ENCODE data around the gene VTA1.
"Not testable (repeated sequence)": the region's sequence is repeated elsewhere in the genome, so short reads cannot be mapped to it uniquely, and the experiment has no call there.

Gene VTA1

DNA sequence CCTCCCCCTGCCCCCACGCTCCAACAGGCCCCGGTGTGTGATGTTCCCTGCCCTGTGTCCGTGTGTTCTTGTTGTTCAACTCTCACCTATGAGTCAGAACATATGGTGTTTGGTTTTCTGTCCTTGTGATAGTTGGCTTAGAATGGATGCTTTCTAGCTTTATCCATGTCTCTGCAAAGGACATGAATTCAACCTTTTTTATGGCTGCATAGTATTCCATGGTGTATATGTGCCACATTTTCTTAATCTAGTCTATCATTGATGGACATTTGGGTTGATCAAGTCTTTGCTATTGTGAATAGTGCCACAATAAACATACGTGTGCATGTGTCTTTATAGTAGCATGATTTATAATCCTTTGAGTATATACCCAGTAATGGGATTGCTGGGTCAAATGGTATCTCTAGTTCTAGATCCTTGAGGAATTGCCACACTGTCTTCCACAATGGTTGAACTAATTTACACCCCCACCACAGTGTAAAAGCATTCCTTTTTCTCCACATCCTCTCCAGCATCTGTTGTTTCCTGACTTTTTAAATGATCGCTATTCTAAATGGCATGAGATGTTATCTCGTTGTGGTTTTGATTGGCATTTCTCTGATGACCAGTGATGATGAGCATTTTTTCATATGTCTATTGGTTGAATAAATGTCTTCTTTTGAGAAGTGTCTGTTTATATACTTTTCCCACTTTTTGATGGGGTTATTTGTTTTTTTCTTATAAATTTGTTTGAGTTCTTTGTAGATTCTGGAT is 82.6 kb downstream of the VTA1 start:
- DNase-seq = not testable (repeated sequence)

DNA sequence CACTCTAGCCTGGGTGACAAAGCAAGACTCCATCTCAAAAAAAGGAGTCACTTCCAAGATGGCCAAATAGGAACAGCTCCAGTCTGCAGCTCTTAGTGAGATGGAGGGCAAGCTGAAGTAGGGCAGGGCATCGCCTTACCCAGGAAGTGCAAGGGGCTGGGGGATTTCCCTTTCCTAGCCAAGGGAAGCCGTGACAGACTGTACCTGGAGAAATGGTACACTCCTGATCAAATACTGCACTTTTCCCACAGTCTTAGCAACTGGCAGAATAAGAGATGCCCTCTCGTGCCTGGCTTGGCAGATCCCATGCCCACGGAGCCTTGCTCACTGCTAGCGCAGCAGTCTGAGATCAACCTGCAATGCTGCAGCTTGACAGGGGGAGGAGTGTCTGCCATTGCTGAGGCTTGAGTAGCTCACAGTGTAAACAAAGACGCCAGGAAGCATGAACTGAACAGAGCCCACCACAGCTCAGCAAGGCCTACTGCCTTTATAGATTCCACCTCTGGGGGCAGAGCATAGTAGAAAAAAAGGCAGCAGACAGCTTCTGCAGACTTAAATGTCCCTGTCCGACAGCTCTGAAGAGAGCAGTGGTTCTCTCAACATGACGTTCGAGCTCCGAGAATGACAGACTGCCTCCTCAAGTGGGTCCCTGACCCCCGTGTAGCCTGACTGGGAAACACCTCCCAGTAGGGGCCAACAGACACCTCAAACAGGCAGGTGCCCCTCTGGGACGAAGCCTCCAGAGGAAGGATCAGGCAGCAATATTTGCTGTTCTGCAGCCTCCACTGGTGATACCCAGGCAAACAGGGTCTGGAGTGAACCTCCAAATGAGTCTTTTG is 85.4 kb downstream of the VTA1 start:
- DNase-seq = peak; percentile 5 to 9

- no peak for DNase-seq
Observed at GRCh38 chr6:142233945-142234682, 87.1 kb downstream of the VTA1 start.

DNA sequence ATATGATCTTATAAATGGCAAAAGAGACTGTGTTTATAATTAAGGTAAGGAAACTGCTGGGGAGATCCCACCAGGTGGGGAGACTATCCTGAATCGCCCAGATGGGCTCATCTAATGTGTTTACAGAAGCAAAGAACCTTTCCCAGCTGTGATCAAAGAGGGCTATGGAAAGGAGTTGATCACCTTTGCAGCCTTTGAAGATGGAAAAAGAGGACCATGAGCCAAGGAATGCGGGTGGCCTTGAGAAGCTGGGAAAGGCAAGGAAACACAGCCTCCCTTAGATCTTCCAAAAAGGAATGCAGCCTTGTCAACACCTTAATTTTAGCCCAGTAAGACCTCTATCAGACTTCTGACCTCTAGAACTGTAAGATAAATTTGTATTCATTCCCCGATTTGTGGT is 88.2 kb downstream of the VTA1 start:
- no peak for DNase-seq

DNA sequence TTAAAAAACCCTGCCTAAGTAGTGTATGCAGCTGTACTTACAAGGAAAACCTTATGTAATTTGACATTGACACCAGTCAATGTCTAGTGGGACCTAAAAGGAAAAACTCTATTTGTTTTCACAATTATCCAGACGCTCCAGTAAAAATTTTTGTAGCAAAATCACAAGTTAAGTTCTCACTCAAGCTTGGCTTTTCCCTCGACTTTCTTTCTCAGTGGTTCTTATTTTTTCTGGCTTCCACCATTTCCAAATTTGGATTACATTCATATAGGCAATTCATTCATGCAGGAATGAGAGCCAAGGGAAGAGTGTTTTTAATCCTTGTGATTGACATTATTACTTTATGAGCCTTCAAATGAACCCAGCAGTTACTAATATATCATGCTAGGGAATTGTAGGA is 88.7 kb downstream of the VTA1 start:
- DNase-seq = no peak

DNA sequence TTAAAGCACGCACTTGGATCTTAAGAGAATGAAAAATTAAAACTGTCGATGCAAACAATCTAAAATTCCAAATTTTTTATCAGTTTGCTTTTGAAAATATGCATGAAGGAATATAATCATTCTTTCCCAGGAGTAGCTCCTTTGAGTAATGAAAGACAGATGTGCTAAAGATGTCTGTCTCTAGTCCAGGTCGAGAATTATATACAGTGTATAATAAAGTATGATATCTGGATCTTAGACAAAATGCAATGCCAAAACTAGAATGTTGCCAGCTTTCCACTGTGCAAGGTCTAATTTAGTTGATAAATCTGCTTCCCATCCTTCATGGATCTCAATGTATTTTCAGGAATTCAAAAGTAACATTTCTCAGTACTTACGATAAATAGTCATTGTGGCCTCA is 89.6 kb downstream of the VTA1 start:
- DNase-seq = no peak

DNA sequence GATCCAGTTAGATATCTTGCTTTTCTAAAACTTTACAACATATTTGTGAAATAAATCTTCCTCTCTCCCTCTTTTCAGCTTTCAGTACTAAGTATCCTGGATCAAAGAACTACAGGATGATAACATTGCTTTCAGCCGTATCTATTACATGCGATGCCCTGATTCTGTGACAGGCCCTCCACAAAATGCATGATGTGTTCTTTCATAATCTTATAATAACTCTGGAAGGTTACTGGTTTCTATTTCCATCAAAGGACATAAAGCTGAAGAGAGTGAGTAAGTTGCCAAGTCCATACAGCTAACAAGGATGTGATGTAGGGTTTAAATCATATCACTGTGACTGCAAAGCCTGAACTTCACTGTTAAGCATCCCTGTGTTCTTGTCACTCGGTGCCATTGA is 91.8 kb downstream of the VTA1 start:
- no peak for DNase-seq

DNA sequence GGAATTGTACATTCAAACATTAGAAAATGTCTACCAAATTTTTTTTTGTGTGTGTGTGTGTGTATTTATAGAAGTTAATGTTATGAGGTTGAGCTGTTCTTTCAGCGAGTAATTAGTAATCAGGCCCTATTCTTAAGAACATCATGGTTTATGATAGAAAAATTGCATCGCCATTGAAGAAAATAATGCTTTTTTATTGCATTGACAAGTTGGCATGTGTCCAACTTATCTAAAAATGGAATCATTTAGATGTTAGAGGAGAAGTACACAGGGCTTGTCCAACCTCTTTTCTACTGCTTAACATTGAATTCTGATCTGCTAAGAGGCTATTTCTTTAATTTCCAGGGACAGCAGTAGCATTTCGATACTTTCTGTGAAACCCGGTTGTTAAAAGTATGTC is 93.1 kb downstream of the VTA1 start:
- DNase-seq = no peak

- no peak for DNase-seq
Observed at GRCh38 chr6:142241061-142241460, 94.0 kb downstream of the VTA1 start.

DNA sequence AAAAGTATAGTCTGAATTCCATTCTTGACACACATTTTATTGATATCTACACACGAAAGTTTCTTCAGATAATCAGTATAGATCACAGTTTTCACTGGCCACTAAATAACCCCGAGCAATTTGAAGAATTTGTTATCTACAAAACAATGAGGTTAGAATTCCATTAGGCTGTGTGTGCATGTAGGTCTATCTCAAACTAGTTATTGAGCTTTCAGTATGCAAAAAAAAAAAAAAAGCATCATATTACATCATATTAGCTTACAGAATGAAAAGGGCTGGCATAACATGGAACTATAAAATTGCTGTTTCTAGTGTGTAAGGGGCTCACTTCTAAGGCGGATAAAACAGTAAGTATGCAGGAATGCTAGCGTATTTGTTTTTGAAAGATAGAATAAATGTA is 95.2 kb downstream of the VTA1 start:
- DNase-seq = no peak

DNA sequence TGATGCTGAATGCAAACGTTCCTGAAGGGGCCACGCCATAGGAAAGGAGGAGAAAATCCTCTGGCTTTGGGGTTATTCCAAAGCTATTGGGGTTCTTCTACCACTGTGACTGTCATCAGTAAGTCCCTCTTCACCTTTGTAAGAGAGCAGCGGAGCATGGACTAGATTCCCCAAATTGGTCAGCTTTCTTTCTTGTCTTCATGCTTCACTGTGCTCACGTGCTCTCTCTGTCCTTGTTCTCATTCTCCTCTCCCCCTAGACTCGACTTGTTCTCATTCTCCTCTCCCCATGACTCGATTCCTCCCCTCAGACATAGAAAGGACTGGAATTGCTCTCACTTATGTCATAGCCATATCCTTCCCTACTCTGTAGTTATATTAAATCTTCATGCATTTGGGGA is 99.9 kb downstream of the VTA1 start:
- no peak for DNase-seq

DNA sequence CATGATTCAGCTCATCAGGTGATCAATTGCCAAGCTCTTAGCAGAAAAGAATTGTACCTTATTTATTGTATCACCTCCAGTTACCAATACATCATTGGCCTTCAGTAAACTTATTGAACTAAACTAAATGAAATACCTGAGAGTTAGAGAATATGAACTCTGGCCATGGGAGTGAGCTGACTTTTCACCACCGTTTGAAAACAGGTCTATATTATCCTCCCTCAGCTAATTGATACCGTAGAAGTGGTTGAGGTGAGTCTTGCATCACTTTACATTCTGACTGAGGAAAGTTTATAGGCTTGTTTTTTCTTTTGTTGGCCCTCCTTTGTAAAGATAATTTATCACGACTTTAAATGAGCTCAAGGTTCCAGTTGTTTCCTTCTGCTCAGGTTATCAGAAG is 102.2 kb downstream of the VTA1 start:
- no peak for DNase-seq

DNA sequence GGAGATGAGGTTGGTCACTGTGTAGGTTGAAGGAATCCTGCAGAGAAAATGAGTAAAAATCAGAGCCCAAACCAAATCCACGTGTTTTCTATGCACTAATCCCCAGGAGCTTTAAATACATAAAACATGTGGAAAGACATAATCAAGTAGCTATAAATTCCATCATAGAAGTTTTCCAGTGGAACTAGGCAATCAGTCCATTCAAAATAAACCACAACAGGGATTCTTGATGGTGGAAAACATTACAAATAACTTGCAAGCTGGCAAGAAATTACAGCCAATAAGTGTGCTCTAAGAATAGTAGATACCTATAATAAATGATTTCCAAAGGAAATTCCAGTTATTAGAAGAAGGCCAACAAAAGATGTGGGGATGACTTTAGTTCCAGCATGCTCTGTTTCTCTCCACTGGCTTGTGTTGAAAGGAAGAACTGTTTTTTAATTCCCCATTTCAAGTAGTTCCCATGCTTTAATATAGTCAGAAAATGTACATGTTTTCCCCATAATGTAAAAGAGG is 104.9 kb downstream of the VTA1 start:
- no peak for DNase-seq

GRCh38 chr6:142254513-142254912 is 107.5 kb downstream of the VTA1 start:
- no peak for DNase-seq

DNA sequence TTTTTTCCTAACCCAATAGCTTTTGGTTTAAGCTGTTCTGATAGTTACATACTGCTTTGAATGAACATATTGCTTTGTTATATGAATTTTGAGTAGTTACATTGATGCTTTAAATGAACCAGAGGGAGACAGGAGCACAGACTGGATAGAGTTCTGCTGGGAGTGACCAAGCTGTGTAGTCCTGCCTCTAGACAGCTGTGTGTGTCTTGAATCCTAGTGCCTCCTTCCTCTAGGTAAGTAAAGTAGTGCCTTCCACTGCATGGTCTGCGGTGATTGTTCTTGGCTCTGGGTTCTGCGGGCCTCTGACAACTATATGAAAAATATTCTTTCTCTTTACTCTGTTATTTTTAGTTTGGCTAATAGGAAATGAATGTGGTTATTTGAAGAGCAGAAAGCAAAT is 108.7 kb downstream of the VTA1 start:
- DNase-seq = no peak

GRCh38 chr6:142258305-142258704 is 111.2 kb downstream of the VTA1 start:
- DNase-seq = no peak

GRCh38 chr6:142258757-142259156 is 111.7 kb downstream of the VTA1 start:
- no peak for DNase-seq

GRCh38 chr6:142260748-142261147 is 113.7 kb downstream of the VTA1 start:
- DNase-seq = no peak

DNA sequence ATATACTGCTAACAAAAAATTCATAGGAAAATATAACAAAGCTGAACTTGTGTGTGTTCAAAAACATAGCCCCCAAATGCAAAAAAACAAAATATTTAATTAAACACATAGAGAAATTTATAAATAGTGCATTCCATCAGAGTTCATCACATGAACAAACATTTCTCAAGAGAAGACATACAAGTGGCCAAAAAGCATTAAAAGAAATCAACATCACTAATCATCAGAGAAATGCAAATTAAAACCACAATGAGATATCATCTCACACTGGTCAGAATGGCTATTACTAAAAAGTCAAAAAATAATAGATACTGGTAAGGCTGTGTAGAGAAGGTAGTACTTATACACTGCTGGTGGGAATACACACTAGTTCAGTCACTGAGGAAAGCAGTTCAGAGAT is 115.2 kb downstream of the VTA1 start:
- no peak for DNase-seq

DNA sequence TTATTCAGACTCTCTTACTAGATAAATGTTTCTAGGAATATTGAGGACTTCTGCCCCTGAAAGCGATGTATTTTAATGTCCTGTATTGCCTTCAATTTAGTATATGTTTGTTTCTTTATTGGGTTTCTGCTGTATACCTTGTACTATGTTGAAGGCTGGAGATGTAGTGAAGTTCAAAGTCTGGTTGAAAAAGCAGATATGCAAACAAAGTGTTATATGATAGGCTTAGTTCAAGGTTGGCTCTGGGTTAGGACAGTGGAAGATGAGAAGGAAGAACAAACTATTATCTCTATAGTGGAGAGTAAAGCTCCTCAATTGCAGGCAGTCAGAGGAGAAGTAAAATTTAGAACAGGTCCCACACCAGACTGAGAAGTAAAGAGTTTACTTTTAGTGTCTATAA is 118.4 kb downstream of the VTA1 start:
- no peak for DNase-seq

GRCh38 chr6:142266060-142266459 is 119.0 kb downstream of the VTA1 start:
- DNase-seq = no peak

- DNase-seq = no peak
Observed at GRCh38 chr6:142271476-142271875, 124.4 kb downstream of the VTA1 start.
